Measurements from ENCODE around the gene PYROXD2.

PYROXD2 gene

GRCh38 chr10:98435178-98435577, 20.2 kb upstream of the PYROXD2 start:
- DNase-seq (ENCODE audit: low read depth, low spot score), result no peak

GRCh38 chr10:98433881-98434732, 19.1 kb upstream of the PYROXD2 start:
- DNase-seq (ENCODE audit: low read depth, low spot score), result no peak

GRCh38 chr10:98433371-98433770, 18.4 kb upstream of the PYROXD2 start:
- DNase-seq (ENCODE audit: low read depth, low spot score), result no peak

- DNase-seq (ENCODE audit: low read depth, low spot score), result no peak
Observed at GRCh38 chr10:98432330-98432729, 17.3 kb upstream of the PYROXD2 start.

- no peak for DNase-seq (ENCODE audit: low read depth, low spot score)
Observed at GRCh38 chr10:98431016-98431415, 16.0 kb upstream of the PYROXD2 start.

- no peak for DNase-seq (ENCODE audit: low read depth, low spot score)
Observed at GRCh38 chr10:98430427-98430826, 15.4 kb upstream of the PYROXD2 start.

GRCh38 chr10:98429320-98430072, 14.5 kb upstream of the PYROXD2 start:
- no peak for DNase-seq (ENCODE audit: low read depth, low spot score)

- no peak for DNase-seq (ENCODE audit: low read depth, low spot score)
Observed at GRCh38 chr10:98427011-98427515, 12.1 kb upstream of the PYROXD2 start.

- DNase-seq (ENCODE audit: low read depth, low spot score), result no peak
Observed at GRCh38 chr10:98425511-98426352, 10.8 kb upstream of the PYROXD2 start.

GRCh38 chr10:98424295-98425254, 9.6 kb upstream of the PYROXD2 start:
- no peak for DNase-seq (ENCODE audit: low read depth, low spot score)

GRCh38 chr10:98423691-98424120, 8.7 kb upstream of the PYROXD2 start:
- DNase-seq (ENCODE audit: low read depth, low spot score), result no peak

GRCh38 chr10:98422182-98422581, 7.2 kb upstream of the PYROXD2 start:
- no peak for DNase-seq (ENCODE audit: low read depth, low spot score)

- no peak for DNase-seq (ENCODE audit: low read depth, low spot score)
Observed at GRCh38 chr10:98420786-98421185, 5.8 kb upstream of the PYROXD2 start.

GRCh38 chr10:98419469-98420261, 4.7 kb upstream of the PYROXD2 start:
- DNase-seq (ENCODE audit: low read depth, low spot score), result no peak

GRCh38 chr10:98418665-98419468, 3.9 kb upstream of the PYROXD2 start:
- DNase-seq (ENCODE audit: low read depth, low spot score), result no peak

- no peak for DNase-seq (ENCODE audit: low read depth, low spot score)
Observed at GRCh38 chr10:98417973-98418664, 3.1 kb upstream of the PYROXD2 start.

GRCh38 chr10:98417481-98417959, 2.5 kb upstream of the PYROXD2 start:
- DNase-seq (ENCODE audit: low read depth, low spot score), result no peak

All from activated naive CD8-positive, alpha-beta T cell treated with anti-CD3 and anti-CD28 coated beads, Interleukin-2, amount 50 U/mL, for 16 hours (primary cell).